ENCODE data around the gene IRX6.

The IRX6 gene

DNA sequence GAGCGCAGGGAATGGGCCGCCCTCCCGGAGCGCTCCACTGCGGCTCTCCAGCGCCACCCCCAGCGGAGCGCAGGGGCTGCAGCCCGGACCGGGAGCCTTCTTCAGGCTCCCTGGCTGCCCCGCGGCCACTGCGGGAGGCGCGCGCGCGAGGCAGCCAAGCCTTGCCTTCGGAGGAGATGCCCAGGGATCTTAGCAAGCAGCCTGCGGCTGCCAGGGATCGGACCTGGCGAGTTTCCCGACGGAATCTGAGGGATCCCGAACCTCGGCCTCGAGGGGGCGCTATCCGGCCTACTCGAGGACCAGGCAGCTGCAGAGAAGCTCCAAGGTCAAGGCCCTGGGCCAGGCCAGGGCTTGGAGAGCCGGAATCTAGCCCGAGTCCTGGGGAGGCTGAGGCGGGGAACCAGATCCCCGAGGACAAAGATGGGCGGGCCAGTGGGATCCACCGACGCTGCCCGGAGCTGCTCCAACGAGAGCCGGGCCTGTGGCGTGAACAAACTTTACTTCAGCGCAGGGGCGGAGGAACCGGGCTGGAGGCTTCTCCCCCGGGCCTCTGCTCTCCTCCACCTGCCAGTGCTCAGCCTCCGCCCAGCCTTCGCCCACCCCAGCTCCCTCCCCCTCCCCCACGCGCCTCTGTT, at the start of gene IRX6:
Gene IRX6, plus strand, starts transcription at position 567 of the 635 bp plus-strand sequence. CDS start 889 bp downstream, outside the sequence.
- Histone ChIP-seq H3K36me3 (ENCODE audit: insufficient read depth, low read length) (no peaks in the 10 kb centered on the region), H3K27ac (ENCODE audit: low read depth, low read length) (no peak within 1 kb of the TSS), H3K4me1 (ENCODE audit: control insufficient read depth, insufficient read depth, low read length, unreplicated experiment) (no peaks in the 10 kb centered on the region), H3K4me3 (ENCODE audit: low read depth, low read length) (no peak within 1 kb of the TSS), H3K27me3 (ENCODE audit: insufficient read depth, low read length) (peaks cover 79% of the 10 kb centered on the region), H2AFZ (ENCODE audit: low read length, unreplicated experiment) (no peak within 1 kb of the TSS), H3K79me2 (ENCODE audit: control insufficient read depth, insufficient read depth, low read length, unreplicated experiment) (no peaks in the 10 kb centered on the region)

DNA sequence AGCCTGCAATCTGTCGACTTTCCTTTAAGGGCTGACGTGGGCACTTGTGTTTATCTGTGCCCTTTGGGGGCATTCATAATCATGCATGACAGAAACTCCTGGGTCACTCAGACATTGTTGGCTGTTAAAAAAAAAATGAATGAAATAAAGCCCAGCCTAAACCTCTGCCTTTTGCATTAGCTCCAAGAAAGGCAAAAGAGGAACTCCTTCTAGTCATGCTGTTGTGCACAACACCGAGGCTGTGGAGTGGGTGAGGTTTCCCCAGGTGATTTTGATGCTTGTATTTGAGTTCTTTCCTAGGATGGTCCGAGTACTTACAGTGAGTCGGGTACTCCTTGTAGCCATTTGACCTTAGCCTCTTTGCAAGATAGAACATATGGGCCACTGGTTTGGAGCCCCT, 49.6 kb upstream of the IRX6 start:
- Histone ChIP-seq H3K79me2 (ENCODE audit: control insufficient read depth, insufficient read depth, low read length, unreplicated experiment) (no peaks in the 10 kb centered on the region), H3K27ac (ENCODE audit: low read depth, low read length) (no peak overlapping the region), H3K27me3 (ENCODE audit: insufficient read depth, low read length) (no peaks in the 10 kb centered on the region)

DNA sequence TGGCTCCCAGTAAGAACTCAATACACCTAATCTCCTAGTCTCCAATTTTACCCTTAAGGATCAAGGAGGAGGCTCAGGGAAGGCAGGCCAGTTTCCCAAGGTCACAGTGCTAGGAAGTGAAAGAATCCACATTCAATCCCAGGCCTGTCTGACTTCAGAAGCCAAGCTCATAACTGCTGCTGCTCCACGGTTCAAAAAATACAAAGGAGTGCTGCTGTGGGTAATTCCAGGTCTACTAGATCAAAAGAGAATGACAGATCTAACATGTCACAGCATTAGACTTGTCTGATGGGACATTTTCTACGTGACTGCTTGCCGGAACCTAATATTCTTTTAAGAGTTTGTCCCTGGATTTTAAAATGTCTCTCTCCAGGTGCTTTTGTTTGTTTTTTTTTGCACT, 48.8 kb upstream of the IRX6 start:
- H2AFZ ChIP-seq (ENCODE audit: low read length, unreplicated experiment), result no peak overlapping the region
- no peaks in the 10 kb centered on the region for H3K4me1 ChIP-seq (ENCODE audit: control insufficient read depth, insufficient read depth, low read length, unreplicated experiment)
- H3K36me3 ChIP-seq (ENCODE audit: insufficient read depth, low read length), result no peaks in the 10 kb centered on the region
- H3K27ac ChIP-seq (ENCODE audit: low read depth, low read length), result no peak overlapping the region
- no peak overlapping the region for H3K4me3 ChIP-seq (ENCODE audit: low read depth, low read length)
- H3K79me2 ChIP-seq (ENCODE audit: control insufficient read depth, insufficient read depth, low read length, unreplicated experiment), result no peaks in the 10 kb centered on the region
- H3K27me3 ChIP-seq (ENCODE audit: insufficient read depth, low read length), result no peaks in the 10 kb centered on the region

More for the DNA sequence above, 49.6 kb upstream of the IRX6 start:
- Histone ChIP-seq H3K4me1 (ENCODE audit: control insufficient read depth, insufficient read depth, low read length, unreplicated experiment) (no peaks in the 10 kb centered on the region), H2AFZ (ENCODE audit: low read length, unreplicated experiment) (no peak overlapping the region), H3K4me3 (ENCODE audit: low read depth, low read length) (no peak overlapping the region), H3K36me3 (ENCODE audit: insufficient read depth, low read length) (no peaks in the 10 kb centered on the region)

DNA sequence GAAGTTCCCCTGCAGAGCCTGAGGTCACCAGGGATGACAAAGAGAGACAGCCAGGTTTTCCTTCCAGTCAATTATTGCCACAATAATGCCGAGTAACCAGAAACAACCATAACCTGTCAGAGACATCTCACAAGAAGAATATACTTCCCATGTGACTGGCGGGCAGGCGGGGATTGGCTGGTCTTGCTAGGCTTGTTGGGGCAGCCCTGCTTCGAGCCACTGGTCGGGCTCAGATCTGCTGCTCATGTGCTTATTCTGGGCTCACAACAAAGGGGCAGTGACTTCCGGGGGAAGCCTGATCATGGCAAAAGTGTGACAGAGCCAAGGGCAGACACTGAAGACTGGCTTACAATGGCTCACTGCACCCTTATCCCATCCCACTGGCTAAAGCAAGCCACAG, 48.1 kb upstream of the IRX6 start:
- H3K27ac ChIP-seq (ENCODE audit: low read depth, low read length), result no peak overlapping the region
- H3K27me3 ChIP-seq (ENCODE audit: insufficient read depth, low read length), result no peaks in the 10 kb centered on the region
- H3K4me1 ChIP-seq (ENCODE audit: control insufficient read depth, insufficient read depth, low read length, unreplicated experiment), result no peaks in the 10 kb centered on the region
- no peaks in the 10 kb centered on the region for H3K79me2 ChIP-seq (ENCODE audit: control insufficient read depth, insufficient read depth, low read length, unreplicated experiment)
- H3K4me3 ChIP-seq (ENCODE audit: low read depth, low read length), result no peak overlapping the region
- H2AFZ ChIP-seq (ENCODE audit: low read length, unreplicated experiment), result no peak overlapping the region
- H3K36me3 ChIP-seq (ENCODE audit: insufficient read depth, low read length), result no peaks in the 10 kb centered on the region

DNA sequence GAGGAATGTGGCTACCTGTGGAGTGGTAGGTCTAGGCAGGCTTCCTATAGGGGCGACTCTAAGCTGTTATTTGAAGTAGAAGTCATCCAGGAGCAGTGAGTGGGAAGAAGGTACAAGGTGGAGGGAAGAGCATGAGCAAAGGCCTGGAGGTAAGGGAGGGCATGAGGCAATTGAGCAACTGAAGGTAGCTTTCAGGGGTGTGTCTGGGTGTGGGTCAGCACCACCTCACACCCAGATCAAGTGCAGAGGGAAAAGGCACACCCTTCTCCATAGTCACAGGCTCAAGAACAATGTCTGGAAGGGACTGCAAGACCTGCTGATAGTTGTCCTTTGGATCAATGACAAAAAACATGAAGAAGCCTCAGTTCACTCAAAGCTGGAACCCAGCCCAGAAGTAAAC, 46.5 kb upstream of the IRX6 start:
- H3K4me3 ChIP-seq (ENCODE audit: low read depth, low read length), result no peak overlapping the region
- H3K4me1 ChIP-seq (ENCODE audit: control insufficient read depth, insufficient read depth, low read length, unreplicated experiment), result no peaks in the 10 kb centered on the region
- no peaks in the 10 kb centered on the region for H3K27me3 ChIP-seq (ENCODE audit: insufficient read depth, low read length)
- H3K79me2 ChIP-seq (ENCODE audit: control insufficient read depth, insufficient read depth, low read length, unreplicated experiment), result no peaks in the 10 kb centered on the region
- no peak overlapping the region for H2AFZ ChIP-seq (ENCODE audit: low read length, unreplicated experiment)
- no peak overlapping the region for H3K27ac ChIP-seq (ENCODE audit: low read depth, low read length)
- no peaks in the 10 kb centered on the region for H3K36me3 ChIP-seq (ENCODE audit: insufficient read depth, low read length)

DNA sequence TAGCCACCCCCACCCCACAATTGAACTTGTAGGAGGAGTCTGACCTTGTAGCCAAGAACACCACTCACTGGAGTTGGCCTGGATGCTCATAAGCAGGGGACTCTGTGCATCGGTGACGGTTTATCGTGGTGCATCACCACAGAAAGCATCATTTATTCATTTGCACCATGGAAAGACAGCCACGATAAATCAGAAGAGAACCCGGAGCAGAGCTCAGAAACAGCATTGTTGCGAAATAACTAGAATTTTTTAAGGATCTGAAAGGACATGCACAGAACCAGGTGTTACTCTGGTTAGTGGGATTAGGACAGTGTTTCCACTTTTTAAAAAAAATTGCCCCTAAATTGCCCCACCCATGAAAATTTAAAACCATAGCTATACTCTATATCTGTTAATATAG, 44.4 kb upstream of the IRX6 start:
- no peaks in the 10 kb centered on the region for H3K36me3 ChIP-seq (ENCODE audit: insufficient read depth, low read length)
- no peak overlapping the region for H2AFZ ChIP-seq (ENCODE audit: low read length, unreplicated experiment)
- H3K4me1 ChIP-seq (ENCODE audit: control insufficient read depth, insufficient read depth, low read length, unreplicated experiment), result no peaks in the 10 kb centered on the region
- H3K79me2 ChIP-seq (ENCODE audit: control insufficient read depth, insufficient read depth, low read length, unreplicated experiment), result no peaks in the 10 kb centered on the region
- H3K27me3 ChIP-seq (ENCODE audit: insufficient read depth, low read length), result no peaks in the 10 kb centered on the region
- H3K4me3 ChIP-seq (ENCODE audit: low read depth, low read length), result no peak overlapping the region
- H3K27ac ChIP-seq (ENCODE audit: low read depth, low read length), result no peak overlapping the region

DNA sequence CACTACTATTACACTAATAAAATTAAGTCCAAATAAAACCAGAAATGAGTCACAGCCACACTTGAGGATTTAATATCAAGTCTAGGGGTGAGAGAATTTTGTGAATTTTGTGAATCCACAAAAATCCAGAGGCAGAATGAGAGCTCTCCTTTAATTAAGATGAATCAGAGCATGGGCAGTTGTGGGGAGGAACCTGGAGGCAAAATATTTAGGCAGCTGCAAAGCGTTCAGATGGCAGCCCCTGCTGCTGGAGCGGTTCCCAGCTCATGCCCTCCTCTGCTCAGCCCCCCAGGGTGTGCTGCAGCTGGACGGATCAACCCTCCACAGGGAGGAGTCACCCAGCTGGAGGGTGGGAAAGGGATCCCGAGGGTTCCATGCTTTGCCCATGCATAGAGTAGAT, 43.4 kb upstream of the IRX6 start:
- no peaks in the 10 kb centered on the region for H3K79me2 ChIP-seq (ENCODE audit: control insufficient read depth, insufficient read depth, low read length, unreplicated experiment)
- no peaks in the 10 kb centered on the region for H3K27me3 ChIP-seq (ENCODE audit: insufficient read depth, low read length)
- H3K4me3 ChIP-seq (ENCODE audit: low read depth, low read length), result no peak overlapping the region
- H3K4me1 ChIP-seq (ENCODE audit: control insufficient read depth, insufficient read depth, low read length, unreplicated experiment), result no peaks in the 10 kb centered on the region
- no peak overlapping the region for H2AFZ ChIP-seq (ENCODE audit: low read length, unreplicated experiment)
- no peak overlapping the region for H3K27ac ChIP-seq (ENCODE audit: low read depth, low read length)
- no peaks in the 10 kb centered on the region for H3K36me3 ChIP-seq (ENCODE audit: insufficient read depth, low read length)

DNA sequence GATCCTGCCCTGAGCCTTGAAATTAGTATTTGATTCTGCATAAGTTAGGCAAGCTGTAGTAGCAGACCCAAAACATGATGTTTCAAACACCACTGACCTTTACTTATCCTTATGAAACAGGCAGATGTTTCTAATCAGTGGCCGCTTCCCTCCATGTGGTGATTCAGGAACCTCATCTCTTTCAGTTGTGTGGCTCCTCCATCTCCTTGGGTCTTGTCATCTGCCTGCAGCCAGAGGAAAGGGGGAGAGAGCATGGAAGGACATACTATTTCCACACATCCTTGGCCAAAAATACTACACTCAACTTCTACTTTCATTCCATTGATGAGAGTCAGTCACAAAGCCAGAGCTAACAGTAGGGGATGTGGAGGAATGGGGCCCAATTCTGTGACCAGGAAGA, 41.6 kb upstream of the IRX6 start:
- Histone ChIP-seq H3K79me2 (ENCODE audit: control insufficient read depth, insufficient read depth, low read length, unreplicated experiment) (no peaks in the 10 kb centered on the region), H3K4me1 (ENCODE audit: control insufficient read depth, insufficient read depth, low read length, unreplicated experiment) (no peaks in the 10 kb centered on the region), H2AFZ (ENCODE audit: low read length, unreplicated experiment) (no peak overlapping the region), H3K27ac (ENCODE audit: low read depth, low read length) (no peak overlapping the region), H3K27me3 (ENCODE audit: insufficient read depth, low read length) (no peaks in the 10 kb centered on the region), H3K4me3 (ENCODE audit: low read depth, low read length) (no peak overlapping the region), H3K36me3 (ENCODE audit: insufficient read depth, low read length) (no peaks in the 10 kb centered on the region)

DNA sequence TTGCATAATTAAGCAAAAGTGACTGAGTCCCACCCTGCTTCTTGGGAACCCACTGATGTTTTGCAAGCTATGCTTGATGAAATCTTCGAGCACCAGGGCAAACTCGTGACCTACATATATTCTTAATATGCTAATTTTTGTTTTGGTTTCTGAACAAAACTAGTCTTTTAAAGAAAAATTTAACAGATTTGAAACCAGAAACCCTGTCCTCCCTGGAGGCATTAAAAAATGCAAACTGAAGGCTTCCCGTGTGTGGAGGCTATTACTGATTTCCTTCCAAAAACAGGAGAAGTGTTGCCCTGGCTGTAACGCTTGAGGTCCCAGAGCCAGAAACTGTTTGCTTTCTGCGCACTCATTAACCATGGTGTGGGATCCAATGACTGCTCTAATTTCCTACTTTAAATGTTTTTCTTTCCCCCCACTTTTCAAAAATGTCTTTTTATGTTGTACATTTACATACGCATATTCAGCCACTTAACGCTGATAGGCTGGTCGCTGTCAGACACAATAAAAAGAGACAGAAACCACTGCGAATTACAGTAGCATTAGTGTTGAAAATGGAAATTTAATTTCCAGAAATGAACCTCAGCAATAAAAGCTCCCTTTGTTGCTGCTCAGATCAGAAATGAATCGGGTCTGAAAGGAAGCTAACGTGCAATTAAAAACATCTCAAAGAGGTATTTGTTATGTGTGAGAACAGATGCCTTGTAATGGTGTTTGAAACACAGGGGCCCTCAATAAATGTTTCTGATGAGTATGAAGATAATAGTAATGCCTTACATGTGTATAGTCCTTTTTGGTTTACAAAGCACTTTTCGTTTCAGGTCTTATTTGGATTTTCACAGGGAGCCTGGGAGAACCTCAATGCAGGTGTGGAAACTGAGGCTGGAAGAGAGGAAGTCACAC, 39.9 kb upstream of the IRX6 start:
- Histone ChIP-seq H3K27ac (ENCODE audit: low read depth, low read length) (no peak overlapping the region), H2AFZ (ENCODE audit: low read length, unreplicated experiment) (no peak overlapping the region), H3K27me3 (ENCODE audit: insufficient read depth, low read length) (no peaks in the 10 kb centered on the region), H3K4me1 (ENCODE audit: control insufficient read depth, insufficient read depth, low read length, unreplicated experiment) (no peaks in the 10 kb centered on the region), H3K4me3 (ENCODE audit: low read depth, low read length) (no peak overlapping the region), H3K79me2 (ENCODE audit: control insufficient read depth, insufficient read depth, low read length, unreplicated experiment) (no peaks in the 10 kb centered on the region), H3K36me3 (ENCODE audit: insufficient read depth, low read length) (no peaks in the 10 kb centered on the region)

DNA sequence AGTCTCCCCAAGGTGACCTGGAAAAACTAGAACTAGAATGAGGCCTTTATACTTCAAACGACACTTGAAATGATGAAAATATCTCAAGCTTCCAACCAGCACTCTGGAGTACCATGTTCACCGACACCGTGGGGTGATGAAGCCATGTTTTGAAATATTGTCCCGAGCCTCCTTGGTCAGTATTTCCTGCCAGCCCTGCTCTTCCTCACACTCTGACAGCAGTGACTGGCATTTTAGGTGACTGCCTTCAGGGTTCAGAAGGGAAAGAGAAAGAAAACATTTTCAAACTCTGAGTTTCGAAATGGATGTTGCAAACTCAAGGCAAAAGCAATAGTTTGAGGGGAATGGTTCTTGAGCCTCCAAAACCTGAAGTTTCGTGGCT, 39.3 kb upstream of the IRX6 start:
- H3K79me2 ChIP-seq (ENCODE audit: control insufficient read depth, insufficient read depth, low read length, unreplicated experiment), result no peaks in the 10 kb centered on the region
- H3K4me1 ChIP-seq (ENCODE audit: control insufficient read depth, insufficient read depth, low read length, unreplicated experiment), result no peaks in the 10 kb centered on the region
- no peaks in the 10 kb centered on the region for H3K36me3 ChIP-seq (ENCODE audit: insufficient read depth, low read length)
- no peaks in the 10 kb centered on the region for H3K27me3 ChIP-seq (ENCODE audit: insufficient read depth, low read length)
- no peak overlapping the region for H2AFZ ChIP-seq (ENCODE audit: low read length, unreplicated experiment)
- H3K27ac ChIP-seq (ENCODE audit: low read depth, low read length), result no peak overlapping the region
- no peak overlapping the region for H3K4me3 ChIP-seq (ENCODE audit: low read depth, low read length)

DNA sequence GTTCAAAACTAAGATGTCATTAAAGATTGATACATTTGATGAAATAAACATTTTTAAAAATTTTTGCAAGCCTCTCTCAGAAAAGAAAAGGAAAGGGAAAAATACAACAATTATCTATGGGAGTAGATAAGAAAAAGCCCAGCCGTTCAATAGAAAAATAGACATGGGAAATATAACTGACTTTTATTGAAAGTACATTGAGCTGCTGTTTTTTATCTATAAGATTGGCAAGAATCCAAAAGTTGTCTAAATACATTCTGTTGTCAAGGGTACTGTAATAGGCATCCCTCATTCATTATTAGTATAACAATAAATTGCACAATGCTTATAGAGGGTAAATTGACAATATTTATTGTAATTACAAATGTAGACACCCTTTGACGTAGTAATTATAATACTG, 38.4 kb upstream of the IRX6 start:
- H3K4me1 ChIP-seq (ENCODE audit: control insufficient read depth, insufficient read depth, low read length, unreplicated experiment), result no peaks in the 10 kb centered on the region
- no peak overlapping the region for H3K4me3 ChIP-seq (ENCODE audit: low read depth, low read length)
- no peaks in the 10 kb centered on the region for H3K79me2 ChIP-seq (ENCODE audit: control insufficient read depth, insufficient read depth, low read length, unreplicated experiment)
- H3K27me3 ChIP-seq (ENCODE audit: insufficient read depth, low read length), result no peaks in the 10 kb centered on the region
- no peaks in the 10 kb centered on the region for H3K36me3 ChIP-seq (ENCODE audit: insufficient read depth, low read length)
- no peak overlapping the region for H3K27ac ChIP-seq (ENCODE audit: low read depth, low read length)
- no peak overlapping the region for H2AFZ ChIP-seq (ENCODE audit: low read length, unreplicated experiment)

Measured in ACC112 (cell line).